ENCODE data around the gene OSBPL1A. TPM values are rescaled to one million over a fixed set of nuclear protein-coding genes. Genes with fewer than 3 reads are reported as not detected.

The OSBPL1A gene
- total RNA-seq, 4 donors from 2014 or later = 31.0 to 42.2 (median 32.4) TPM

DNA sequence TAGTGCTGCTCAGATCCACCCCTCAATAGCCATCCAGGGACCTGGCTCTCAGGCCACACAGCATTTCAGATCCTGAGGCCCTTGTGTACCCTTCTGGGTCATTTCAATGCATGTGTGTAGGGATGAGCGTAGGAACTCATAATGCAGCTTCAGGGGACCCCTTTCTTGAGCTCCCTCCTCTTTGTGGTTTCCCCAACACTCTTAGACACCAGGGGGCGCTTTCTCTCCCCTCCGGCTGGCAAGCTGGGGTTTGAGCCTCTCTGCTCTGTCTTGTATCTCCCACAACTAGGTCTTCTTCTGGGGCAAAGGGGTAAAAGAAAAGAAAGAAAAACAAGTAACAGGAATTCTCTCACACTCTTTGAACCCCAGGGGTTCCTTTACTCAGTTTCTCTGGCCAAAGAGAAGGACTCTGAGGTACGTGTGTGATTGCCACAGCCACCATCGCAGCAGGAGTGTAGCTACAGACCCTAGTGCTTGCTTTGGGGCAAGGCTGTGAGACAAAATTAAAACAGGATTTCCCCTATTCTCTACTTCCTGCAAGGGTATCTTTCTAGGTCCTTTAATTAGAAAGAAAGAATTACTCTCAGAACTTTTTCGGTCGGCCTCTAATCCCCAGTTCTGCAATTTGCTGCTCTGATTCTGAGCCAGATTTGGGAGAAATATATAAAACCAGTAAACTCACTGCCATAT lies 220.8 kb downstream of the OSBPL1A start:
- no peak overlapping the region for H3K27ac ChIP-seq
- no peak for TF ChIP-seq EP300 (IDR thresholded peaks at IDR 0.05)
- TF ChIP-seq, protein P1, sequence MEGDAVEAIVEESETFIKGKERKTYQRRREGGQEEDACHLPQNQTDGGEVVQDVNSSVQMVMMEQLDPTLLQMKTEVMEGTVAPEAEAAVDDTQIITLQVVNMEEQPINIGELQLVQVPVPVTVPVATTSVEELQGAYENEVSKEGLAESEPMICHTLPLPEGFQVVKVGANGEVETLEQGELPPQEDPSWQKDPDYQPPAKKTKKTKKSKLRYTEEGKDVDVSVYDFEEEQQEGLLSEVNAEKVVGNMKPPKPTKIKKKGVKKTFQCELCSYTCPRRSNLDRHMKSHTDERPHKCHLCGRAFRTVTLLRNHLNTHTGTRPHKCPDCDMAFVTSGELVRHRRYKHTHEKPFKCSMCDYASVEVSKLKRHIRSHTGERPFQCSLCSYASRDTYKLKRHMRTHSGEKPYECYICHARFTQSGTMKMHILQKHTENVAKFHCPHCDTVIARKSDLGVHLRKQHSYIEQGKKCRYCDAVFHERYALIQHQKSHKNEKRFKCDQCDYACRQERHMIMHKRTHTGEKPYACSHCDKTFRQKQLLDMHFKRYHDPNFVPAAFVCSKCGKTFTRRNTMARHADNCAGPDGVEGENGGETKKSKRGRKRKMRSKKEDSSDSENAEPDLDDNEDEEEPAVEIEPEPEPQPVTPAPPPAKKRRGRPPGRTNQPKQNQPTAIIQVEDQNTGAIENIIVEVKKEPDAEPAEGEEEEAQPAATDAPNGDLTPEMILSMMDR (IDR thresholded peaks at IDR 0.05) = peak in 1 of 2 donors; percentile 56
- no peak overlapping the region for H3K4me3 ChIP-seq
- H3K9me3 ChIP-seq = no peaks in the 10 kb centered on the region
- no peaks in the 10 kb centered on the region for H3K4me1 ChIP-seq
- no peaks in the 10 kb centered on the region for H3K27me3 ChIP-seq
- peaks cover 2% of the 10 kb centered on the region for H3K36me3 ChIP-seq
- 74% methylated on average over 7 of the region's 7 CpGs for WGBS
- DNase-seq (ENCODE audit: low spot score in 2 of 2) = no peak

GRCh38 chr18:24173997-24174396 lies 223.6 kb downstream of the OSBPL1A start:
- H3K27ac ChIP-seq = no peak overlapping the region
- H3K36me3 ChIP-seq = peaks cover 17% of the 10 kb centered on the region
- no peak overlapping the region for H3K4me3 ChIP-seq
- WGBS = 91% methylated on average over 3 of the region's 3 CpGs
- TF ChIP-seq POLR2AphosphoS5 (IDR thresholded peaks at IDR 0.05) = no peak
- TF ChIP-seq, protein P1 (IDR thresholded peaks at IDR 0.05) = no peak
- TF ChIP-seq EP300 (IDR thresholded peaks at IDR 0.05) = no peak
- no peak for TF ChIP-seq POLR2A (IDR thresholded peaks at IDR 0.05)
- DNase-seq (ENCODE audit: low spot score in 2 of 2) = no peak
- no peaks in the 10 kb centered on the region for H3K9me3 ChIP-seq
- H3K27me3 ChIP-seq = no peaks in the 10 kb centered on the region
- H3K4me1 ChIP-seq = no peaks in the 10 kb centered on the region

GRCh38 chr18:24170360-24170759 lies 227.3 kb downstream of the OSBPL1A start:
- no peaks in the 10 kb centered on the region for H3K9me3 ChIP-seq
- TF ChIP-seq POLR2A (IDR thresholded peaks at IDR 0.05) (no peak), POLR2AphosphoS5 (IDR thresholded peaks at IDR 0.05) (no peak), EP300 (IDR thresholded peaks at IDR 0.05) (no peak)
- TF ChIP-seq, protein P1 (IDR thresholded peaks at IDR 0.05) = no peak
- no peak for DNase-seq (ENCODE audit: low spot score in 2 of 2)
- H3K27ac ChIP-seq = no peak overlapping the region
- H3K4me3 ChIP-seq = no peak overlapping the region
- H3K4me1 ChIP-seq = no peaks in the 10 kb centered on the region
- H3K36me3 ChIP-seq = peaks cover 51% of the 10 kb centered on the region
- WGBS = 91% methylated on average over 8 of the region's 8 CpGs
- H3K27me3 ChIP-seq = no peaks in the 10 kb centered on the region

DNA sequence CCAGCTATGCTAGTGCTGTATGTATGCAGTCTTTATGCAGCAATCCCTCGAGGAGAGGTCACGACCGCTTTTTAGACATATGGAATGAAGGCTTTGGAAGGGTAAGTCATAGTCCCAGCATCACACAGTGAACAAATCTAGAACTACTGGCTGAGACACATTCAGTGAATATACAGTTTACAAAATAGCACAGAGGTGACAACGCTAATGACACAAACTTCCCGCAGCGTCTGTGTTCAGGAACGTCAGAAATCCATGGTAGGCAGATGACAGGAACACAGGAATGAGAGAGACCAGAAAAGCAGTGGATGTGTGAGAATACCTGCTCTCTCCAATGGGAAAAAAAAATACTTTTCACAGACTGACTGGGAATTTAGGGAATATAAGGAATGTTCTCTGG lies 229.1 kb downstream of the OSBPL1A start:
- H3K4me3 ChIP-seq = no peak overlapping the region
- peaks cover 62% of the 10 kb centered on the region for H3K36me3 ChIP-seq
- no peak for DNase-seq (ENCODE audit: low spot score in 2 of 2)
- H3K27ac ChIP-seq = no peak overlapping the region
- TF ChIP-seq POLR2AphosphoS5 (IDR thresholded peaks at IDR 0.05) (no peak), POLR2A (IDR thresholded peaks at IDR 0.05) (no peak), EP300 (IDR thresholded peaks at IDR 0.05) (no peak)
- TF ChIP-seq, protein P1 (IDR thresholded peaks at IDR 0.05) = no peak
- H3K27me3 ChIP-seq = no peaks in the 10 kb centered on the region
- H3K4me1 ChIP-seq = no peaks in the 10 kb centered on the region
- 88% methylated on average over 7 of the region's 7 CpGs for WGBS
- no peaks in the 10 kb centered on the region for H3K9me3 ChIP-seq

DNA sequence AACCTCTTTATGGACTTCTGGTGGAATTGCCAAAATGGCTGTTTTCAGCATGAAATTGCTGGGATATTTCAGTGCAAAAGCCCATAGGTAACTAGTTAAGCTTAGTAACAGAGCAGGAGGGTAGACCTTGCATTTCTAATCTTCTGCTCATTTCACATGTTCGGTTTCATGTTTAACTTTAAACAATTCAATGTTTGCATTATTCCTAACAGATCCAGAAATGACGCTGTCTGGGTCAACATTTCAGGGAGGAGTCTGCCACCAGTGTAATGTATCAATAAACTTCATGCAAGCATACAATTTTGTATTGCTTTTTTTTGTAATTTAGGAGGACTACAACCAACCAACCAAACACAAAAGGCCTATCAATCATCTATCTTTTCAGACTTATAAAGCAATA lies 236.3 kb downstream of the OSBPL1A start:
- H3K4me3 ChIP-seq = no peak overlapping the region
- no peaks in the 10 kb centered on the region for H3K27me3 ChIP-seq
- peaks cover 61% of the 10 kb centered on the region for H3K36me3 ChIP-seq
- no peak overlapping the region for H3K27ac ChIP-seq
- H3K4me1 ChIP-seq = no peaks in the 10 kb centered on the region
- TF ChIP-seq POLR2AphosphoS5 (IDR thresholded peaks at IDR 0.05) (no peak), POLR2A (IDR thresholded peaks at IDR 0.05) (no peak), EP300 (IDR thresholded peaks at IDR 0.05) (no peak)
- TF ChIP-seq, protein P1 (IDR thresholded peaks at IDR 0.05) = no peak
- 89% methylated on average over 2 of the region's 2 CpGs for WGBS
- DNase-seq (ENCODE audit: low spot score in 2 of 2) = no peak
- H3K9me3 ChIP-seq = no peaks in the 10 kb centered on the region

Data from suprapubic skin (tissue), 4 donors.